GM12864 (cell line): ENCODE measurements around the gene SGCD.

Experiments
- DNase-seq: peaks from one replicate; pipeline ENCODE4 v3.0.0-alpha.2; 2011; ENCODE audit warnings: low read depth
- H3K4me3 ChIP-seq: 2 replicates; pipeline ENCODE4 v1.5.1; 2011; ENCODE audit warnings: mild to moderate bottlenecking, low read depth, low read length, control low read depth
- CTCF ChIP-seq: IDR thresholded peaks from 2 replicates; pipeline ENCODE4 v1.5.1; 2011; ENCODE audit warnings: low read depth, mild to moderate bottlenecking, moderate library complexity, low read length, control low read depth, inconsistent platforms; ENCODE audit errors: missing control alignments

SGCD gene

GRCh38 chr5:156526081-156526925, 199.3 kb downstream of the SGCD start:
- H3K4me3 ChIP-seq: no peak overlapping the region
- no peak for DNase-seq
- TF ChIP-seq CTCF: no peak

DNA sequence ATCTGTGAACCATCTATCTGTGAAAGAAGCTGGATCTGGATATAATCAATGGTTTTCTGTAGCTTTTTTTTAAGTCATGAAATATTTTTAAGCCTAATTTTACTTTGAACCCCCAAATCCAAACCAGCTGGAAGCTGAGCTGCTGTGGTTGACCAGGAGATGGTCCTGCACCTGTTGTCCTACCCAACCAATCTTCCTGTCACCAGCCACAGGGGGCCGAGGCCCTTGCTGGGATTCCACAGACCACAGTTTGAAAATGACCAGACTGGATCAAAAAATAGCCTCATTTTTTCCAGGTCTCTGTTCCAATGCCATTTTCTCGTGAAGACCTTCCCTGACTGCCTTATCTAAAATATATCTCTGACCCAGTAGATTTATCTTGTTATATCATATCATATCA, 200.6 kb downstream of the SGCD start:
- TF ChIP-seq CTCF: no peak
- no peak for DNase-seq

DNA sequence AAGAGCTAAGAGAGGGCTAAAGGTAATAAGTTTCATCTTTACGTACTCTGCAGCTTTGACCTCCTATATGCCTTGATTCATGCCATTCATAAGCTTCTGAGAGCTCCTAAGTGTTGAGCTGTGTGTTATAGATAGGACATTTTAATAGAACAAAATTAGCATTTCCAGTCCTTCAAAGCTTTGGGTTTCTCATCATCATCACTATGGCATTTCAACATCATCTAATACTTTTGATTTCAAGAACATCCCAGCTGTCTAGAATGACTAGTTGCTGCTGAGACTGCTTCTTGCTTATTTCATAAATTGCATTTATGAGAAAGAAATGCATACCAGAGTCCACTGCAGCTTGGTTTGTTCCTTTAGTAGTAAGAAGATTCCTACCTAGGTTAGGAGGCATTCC, 201.7 kb downstream of the SGCD start:
- DNase-seq: no peak
- H3K4me3 ChIP-seq: no peak overlapping the region
- TF ChIP-seq CTCF: no peak

More for the DNA sequence above, 200.6 kb downstream of the SGCD start:
- H3K4me3 ChIP-seq: no peak overlapping the region

DNA sequence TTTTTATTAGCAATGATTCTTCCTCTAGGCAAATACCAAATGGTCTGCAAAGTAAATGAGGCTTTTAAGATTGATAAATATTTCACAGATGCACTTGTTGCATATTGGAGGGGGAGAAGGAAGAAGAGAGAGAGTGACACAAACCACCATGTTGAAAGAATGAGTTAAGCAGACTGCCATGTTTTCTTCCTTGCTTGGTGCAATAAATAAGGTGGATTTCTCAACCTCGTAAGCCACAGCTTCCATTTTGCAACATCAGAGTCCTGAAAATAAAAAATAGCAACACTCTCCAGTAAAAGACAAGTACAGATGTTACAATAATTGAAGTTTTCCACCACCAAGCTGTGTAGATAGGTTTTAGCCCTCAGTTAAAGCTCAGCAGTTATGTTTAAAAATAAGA, 202.9 kb downstream of the SGCD start:
- H3K4me3 ChIP-seq: no peak overlapping the region
- TF ChIP-seq CTCF: no peak
- no peak for DNase-seq

GRCh38 chr5:156531199-156531598, 204.2 kb downstream of the SGCD start:
- no peak for DNase-seq
- H3K4me3 ChIP-seq: no peak overlapping the region
- no peak for TF ChIP-seq CTCF

DNA sequence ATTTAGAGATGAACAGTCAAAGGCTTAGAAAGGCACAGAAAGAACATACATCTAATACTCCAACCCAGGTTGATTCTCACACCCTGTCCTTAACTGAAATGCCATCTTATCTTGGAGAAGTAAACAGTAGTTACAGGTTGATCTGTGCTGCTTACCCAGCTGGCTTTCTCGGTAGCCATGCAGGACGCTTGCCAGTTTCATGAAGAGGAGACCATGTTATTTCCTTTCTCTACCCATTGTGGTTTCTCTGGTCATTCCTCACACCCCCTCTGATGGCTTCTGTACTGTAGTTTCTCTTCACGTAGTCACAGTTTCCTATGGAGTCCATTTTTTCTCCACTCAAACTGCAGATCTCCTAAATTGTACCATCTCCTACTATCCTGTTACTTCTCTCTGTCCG, 206.0 kb downstream of the SGCD start:
- DNase-seq: no peak
- H3K4me3 ChIP-seq: no peak overlapping the region
- TF ChIP-seq CTCF: no peak

DNA sequence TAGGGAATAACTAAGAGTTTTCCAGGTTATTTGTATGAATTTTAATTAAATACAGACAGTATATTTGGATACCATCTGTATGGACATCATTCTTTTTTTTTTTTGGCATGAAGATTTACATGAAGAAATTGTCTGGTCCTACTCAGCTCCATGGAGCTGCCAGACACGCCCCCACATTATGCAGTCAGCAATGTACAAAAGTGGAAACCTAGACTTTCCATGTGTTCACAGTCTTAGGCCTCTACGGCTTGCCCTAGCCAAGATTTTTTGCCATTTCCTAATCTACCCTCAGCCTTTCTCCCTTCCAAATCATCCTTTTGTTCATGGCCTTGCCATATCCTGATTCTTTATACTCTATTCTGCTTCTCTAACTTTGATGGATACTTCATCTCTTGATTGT, 207.1 kb downstream of the SGCD start:
- TF ChIP-seq CTCF: no peak
- DNase-seq: no peak
- no peak overlapping the region for H3K4me3 ChIP-seq
